HG03039 (cell line): ENCODE results near the gene LIFR.
"Not testable (repeated sequence)": the region's sequence is repeated elsewhere in the genome, so short reads cannot be mapped to it uniquely, and the experiment has no call there.

Experiments
- ATAC-seq: cut with Tn5 transposase; IDR thresholded peaks from one replicate; pipeline ENCODE4 v1.9.1; 2021; ENCODE audit warnings: mild to moderate bottlenecking, moderate library complexity; ENCODE audit not compliant: unreplicated experiment

LIFR gene

GRCh38 chr5:38582293-38582974 is 26.0 kb upstream of the LIFR start:
- ATAC-seq = no peak

- no peak for ATAC-seq
Observed at GRCh38 chr5:38581597-38581996, 25.2 kb upstream of the LIFR start.

GRCh38 chr5:38579105-38579504 is 22.7 kb upstream of the LIFR start:
- ATAC-seq = no peak

DNA sequence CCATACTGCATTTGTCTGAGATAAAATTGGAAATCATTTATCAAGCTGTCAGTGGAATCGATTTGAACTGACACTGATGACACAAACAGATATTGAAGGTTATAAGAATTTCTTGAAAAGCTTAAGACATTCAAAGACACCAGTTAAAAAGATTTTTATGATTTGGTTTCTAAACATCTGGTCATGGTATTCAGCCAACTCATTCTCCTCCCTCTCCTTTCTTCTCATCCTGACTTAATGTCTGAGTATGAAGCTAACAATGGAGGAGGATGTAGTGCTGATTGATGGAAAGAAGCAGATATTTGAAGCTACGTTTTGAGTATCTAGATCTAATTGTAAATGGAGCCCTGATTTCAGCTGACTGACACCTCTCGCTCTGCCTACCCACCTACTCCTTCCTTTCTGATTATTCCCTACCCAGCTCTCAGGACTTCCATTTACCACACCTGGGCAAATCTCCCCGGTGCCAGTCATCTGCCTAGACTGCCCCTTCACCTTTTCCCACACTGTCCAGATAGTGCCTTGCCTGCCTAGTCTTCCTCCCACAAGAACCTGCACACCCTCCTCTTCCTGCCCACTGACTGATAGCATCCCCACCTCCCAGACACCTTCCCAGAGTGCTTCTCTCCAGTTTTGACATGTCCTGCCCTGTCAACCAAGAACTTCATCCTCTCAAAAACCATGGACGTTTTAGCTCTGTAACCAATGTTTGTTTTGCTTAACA is 20.7 kb upstream of the LIFR start:
- ATAC-seq = no peak

DNA sequence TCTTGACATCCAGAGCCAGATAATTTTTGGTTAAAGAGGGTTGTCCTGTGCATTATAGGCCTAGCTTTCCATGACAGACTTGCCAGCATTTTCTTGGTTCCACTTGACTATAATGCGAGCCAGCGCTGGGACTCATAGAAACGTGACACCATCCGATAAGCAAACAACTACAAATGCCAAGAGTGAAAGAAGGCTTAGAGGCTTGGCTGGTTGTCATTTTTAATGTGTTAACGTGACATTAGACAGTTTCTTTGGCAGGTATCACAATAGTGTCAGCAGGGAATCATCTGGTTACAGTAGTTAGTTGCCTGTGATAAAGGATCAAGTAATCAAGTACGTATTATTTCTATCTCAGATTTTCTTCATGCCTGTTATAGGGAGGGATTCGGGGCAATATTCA is 20.0 kb upstream of the LIFR start:
- ATAC-seq = no peak

- ATAC-seq = no peak
Observed at GRCh38 chr5:38575476-38575875, 19.0 kb upstream of the LIFR start.

DNA sequence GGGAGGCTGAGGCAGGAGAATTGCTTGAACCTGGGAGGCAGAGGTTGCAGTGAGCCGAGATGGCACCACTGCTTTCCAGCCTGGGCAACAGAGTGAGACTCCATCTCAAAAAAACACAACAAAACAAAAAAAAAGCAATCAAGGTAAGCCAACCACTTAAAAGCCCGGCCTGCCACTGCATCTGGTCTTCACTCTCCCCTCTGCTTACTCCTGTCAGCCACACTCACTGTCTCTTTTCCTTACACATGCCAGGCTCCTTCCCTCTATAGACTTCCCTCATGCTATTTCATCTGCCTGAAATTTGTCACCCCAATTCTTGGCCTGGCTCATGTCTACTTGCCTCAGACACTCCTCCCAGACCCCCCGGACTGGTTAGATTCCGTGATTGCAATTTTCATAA is 17.6 kb upstream of the LIFR start:
- ATAC-seq = no peak

DNA sequence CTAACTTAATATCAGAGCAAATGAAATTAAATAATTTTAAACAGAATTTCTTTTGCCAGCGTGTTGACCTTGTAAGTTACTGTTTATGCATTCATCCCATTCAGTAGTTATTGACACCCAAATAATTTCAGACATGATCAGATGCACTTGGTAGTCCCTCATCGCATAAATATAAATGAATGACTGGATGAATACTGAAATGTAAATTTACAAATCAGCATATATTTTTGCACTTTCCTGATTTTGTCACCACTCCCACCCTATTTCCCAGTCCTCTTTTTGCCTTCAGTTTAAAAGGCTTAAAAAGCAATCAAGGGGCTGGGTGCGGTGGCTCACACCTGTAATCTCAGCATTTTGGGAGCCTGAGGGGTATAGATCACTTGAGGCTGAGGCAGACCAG is 17.1 kb upstream of the LIFR start:
- no peak for ATAC-seq

- no peak for ATAC-seq
Observed at GRCh38 chr5:38569180-38569579, 12.7 kb upstream of the LIFR start.

DNA sequence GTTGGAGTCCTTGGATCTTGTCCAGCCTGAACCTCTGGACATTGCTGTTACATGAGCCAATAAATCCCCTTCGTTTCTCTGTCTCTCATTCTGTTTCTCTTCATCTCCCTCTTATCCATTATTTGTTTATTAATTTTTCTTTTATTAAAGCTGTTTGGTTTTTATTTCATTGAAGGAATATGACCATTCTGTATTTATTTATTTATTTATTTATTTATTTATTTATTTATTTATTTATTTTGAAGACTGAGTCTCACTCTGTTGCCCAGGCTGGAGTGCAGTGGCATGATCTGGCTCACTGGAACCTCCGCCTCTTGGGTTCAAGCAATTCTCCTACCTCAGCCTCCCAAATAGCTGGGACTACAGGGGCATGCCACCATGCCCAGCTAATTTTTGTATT is 10.9 kb upstream of the LIFR start:
- ATAC-seq = not testable (repeated sequence)

DNA sequence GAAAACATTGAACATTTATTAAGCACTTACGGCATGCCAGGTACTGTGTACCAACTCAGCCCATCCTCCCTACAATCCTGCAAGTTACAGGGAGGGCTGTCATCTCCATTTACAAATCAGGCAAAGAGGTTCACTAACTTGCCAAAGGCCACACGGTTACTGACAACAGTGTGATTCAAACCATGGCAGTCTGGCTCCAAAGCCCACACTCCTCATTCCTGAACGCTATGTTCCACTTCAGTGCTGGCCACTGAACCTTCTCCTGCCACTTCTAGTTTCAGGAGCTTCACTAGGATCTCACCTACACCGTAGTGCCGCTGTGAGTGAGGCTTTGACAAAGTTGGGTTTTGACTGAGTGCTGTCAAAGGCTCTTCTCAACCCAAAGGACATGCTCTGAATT is 7.2 kb upstream of the LIFR start:
- no peak for ATAC-seq

DNA sequence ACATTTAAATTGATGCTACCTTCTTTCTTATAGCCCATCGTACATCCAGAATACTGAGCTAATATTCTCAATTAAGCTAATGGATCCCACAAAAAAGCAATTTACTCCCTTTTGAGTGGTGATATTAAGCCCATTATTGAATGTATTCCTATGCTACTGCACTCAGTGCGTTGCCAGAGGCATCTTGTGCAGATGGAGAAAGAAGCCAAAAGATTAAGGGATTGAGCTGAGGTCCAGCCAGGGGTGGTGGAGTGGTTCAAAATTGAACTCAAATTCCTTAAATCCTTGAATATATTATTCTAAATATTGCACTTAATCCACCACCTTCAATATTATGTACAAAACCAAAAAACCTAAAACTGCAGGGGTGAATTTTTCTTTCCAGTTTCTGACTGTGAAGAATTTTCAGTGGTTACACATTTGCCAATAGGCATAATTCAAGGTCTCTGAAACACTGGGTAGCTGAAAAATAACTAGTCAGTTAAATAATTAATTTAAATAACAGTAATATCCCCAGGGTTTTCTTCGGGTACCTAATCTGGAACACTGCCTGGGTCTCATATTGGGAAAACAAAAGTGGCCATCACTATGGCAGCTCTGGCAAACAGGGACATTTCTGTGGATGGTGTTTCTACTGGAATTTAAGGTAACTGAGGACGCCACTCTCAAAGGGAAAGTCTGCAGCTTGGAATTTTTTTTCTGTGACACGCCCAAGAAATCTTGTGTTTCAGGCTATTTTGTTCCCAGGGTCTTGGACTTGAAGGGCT is 6.2 kb upstream of the LIFR start:
- ATAC-seq = no peak

GRCh38 chr5:38559428-38559827 is 3.0 kb upstream of the LIFR start:
- ATAC-seq = no peak

GRCh38 chr5:38557792-38558191 is 1.3 kb upstream of the LIFR start:
- no peak for ATAC-seq

DNA sequence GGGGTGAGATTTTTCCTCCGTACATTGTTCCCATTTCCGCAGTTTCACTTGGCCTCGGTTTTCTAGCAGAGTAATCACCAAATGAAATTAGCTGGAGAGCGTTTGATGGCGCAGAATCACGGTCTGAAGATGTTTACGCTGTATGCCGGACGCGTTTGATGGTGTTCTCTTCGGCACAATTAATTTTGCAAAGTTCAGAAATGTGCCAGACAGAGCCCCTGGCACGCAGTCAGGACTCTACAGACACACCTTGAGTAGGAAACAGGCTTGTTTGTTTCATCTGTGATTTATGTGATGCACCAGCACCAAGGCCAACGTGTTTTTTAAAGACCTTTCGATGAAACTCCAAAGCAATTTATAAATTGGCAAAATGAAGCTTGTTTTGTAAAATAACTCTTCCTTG is 863 bp upstream of the LIFR start:
- no peak for ATAC-seq

DNA sequence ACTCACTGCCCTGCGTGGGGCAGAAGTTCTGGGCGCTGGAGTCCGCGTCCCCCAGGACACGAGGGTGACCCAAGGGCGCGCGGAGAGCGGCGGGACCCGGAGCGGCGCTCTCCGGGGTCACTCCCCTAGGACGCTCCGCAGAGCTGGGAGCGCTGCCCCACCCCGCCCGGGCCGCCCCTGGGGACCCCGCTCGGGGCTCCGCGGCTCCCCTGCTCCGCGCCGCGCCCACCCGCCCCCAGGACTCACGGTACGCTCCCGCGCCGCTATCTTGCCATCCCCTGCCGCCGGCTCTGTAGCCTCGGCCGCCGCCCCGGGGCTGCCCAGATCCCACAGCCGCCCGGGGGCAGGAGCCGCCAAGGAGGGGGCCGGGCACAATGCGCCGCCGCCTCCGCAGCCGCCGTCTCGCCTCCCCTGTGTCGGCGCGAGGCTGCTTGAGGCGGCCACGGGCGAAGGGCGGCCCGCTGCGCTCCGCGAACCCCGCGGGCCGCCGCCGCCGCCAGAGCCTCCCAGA is 303 bp downstream of the LIFR start:
- peak; percentile 41 for ATAC-seq

DNA sequence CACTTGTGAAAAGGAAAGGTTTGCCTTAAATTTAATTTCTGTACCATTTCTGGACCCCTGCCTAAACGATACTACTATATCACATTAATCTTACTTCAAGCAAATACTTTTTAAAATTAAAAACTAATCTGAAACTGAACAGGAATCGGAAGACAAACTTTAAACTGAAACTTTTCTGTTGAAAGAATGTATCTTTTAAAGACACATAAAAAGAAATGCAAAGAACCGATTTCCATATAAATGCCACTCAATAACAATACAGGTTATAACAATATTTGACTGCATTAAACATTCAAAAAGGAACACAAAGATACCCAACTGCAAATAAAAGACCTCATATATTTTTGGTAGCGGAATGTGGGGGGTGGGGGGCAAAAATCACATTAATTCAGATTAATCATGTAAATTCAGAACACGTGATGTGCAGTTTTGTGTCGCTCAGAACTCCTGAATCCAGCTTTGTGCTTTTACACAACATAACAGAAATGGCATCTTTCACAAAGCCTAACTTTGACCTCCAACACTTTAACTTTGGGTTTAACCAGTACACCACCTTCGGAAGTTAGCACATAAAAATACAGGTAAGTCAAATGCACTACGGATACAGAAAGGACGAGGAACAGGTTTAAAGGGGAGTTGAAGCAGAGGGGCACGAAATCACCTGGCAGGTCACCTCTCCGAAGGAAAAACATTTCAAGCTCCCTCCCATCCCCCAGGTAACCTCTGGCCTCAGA is 925 bp downstream of the LIFR start:
- no peak for ATAC-seq

- ATAC-seq = no peak
Observed at GRCh38 chr5:38554861-38555260, 1.6 kb downstream of the LIFR start.

DNA sequence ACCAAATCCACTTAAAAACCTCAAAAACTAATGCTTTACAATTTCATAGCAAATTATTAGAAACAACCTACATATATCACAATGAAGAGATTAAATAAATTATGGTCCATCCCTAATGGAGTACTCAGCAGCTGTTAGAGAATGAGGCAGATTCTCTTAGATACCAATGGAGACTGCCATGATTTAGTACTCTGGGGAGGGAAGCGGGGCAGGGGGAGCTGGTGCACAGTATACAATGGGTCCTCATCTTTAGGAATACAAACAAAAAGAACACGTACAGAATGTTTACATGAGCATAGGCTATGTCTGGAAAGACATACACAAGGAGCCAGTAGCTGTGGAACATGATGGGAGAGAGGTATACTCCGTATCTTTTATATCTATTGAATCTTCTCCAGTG is 2.0 kb downstream of the LIFR start:
- ATAC-seq = no peak

DNA sequence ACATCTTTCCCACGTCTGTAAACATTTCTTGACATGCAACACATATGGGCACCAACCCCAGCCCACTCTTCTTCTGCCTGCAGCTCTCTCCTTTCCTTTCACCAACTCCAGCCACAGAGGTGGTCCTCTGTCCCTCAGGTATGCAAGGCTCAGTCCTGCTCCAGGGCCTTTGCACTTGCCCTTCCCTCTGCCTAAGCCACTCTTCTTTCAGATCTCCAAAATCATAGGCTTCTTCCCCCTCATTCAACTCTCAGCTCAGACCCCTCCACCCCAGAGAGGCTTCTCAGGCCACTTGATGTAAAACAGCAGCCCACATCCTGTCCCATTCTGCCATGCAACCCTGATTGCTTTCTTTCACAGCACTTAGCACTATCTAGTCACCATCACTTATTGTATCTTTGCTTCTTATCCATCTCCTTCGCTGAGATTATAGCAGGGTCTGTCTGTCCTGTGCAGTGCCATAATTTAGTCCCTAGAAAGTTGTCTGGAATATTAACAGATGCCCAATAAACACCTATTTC is 3.4 kb downstream of the LIFR start:
- no peak for ATAC-seq
